GM18870 (cell line): Measurements from ENCODE around the gene CTTNBP2NL.
"Not testable (repeated sequence)": the region's sequence is repeated elsewhere in the genome, so short reads cannot be mapped to it uniquely, and the experiment has no call there.

Experiments
- ATAC-seq: cut with Tn5 transposase; IDR thresholded peaks from one replicate; pipeline ENCODE4 v1.9.1; 2021; ENCODE audit warnings: moderate library complexity; ENCODE audit not compliant: unreplicated experiment

Gene CTTNBP2NL

GRCh38 chr1:112418099-112418892 lies 22.3 kb downstream of the CTTNBP2NL start:
- no peak for ATAC-seq

- no peak for ATAC-seq
These were observed 27.2 kb downstream of the CTTNBP2NL start for GRCh38 chr1:112423207-112423606.

GRCh38 chr1:112423666-112424065 lies 27.7 kb downstream of the CTTNBP2NL start:
- not testable (repeated sequence) for ATAC-seq

GRCh38 chr1:112429749-112430148 lies 33.7 kb downstream of the CTTNBP2NL start:
- ATAC-seq = no peak

- ATAC-seq = no peak
These were observed 35.0 kb downstream of the CTTNBP2NL start for GRCh38 chr1:112431038-112431437.

GRCh38 chr1:112435448-112435847 lies 39.4 kb downstream of the CTTNBP2NL start:
- ATAC-seq = no peak

- no peak for ATAC-seq
These were observed 40.6 kb downstream of the CTTNBP2NL start for GRCh38 chr1:112436384-112437156.

GRCh38 chr1:112438156-112438555 lies 42.1 kb downstream of the CTTNBP2NL start:
- not testable (repeated sequence) for ATAC-seq

- ATAC-seq = no peak
These were observed 43.6 kb downstream of the CTTNBP2NL start for GRCh38 chr1:112439592-112439991.

- ATAC-seq = no peak
These were observed 44.6 kb downstream of the CTTNBP2NL start for GRCh38 chr1:112440574-112440973.

GRCh38 chr1:112444269-112444668 lies 48.3 kb downstream of the CTTNBP2NL start:
- ATAC-seq = no peak

- ATAC-seq = no peak
These were observed 49.6 kb downstream of the CTTNBP2NL start for GRCh38 chr1:112445596-112445995.

GRCh38 chr1:112446411-112446810 lies 50.4 kb downstream of the CTTNBP2NL start:
- ATAC-seq = no peak

- ATAC-seq = no peak
These were observed 53.1 kb downstream of the CTTNBP2NL start for GRCh38 chr1:112448904-112449629.

GRCh38 chr1:112449630-112449983 lies 53.6 kb downstream of the CTTNBP2NL start:
- ATAC-seq = no peak

GRCh38 chr1:112450773-112451172 lies 54.8 kb downstream of the CTTNBP2NL start:
- ATAC-seq = no peak

- not testable (repeated sequence) for ATAC-seq
These were observed 55.3 kb downstream of the CTTNBP2NL start for GRCh38 chr1:112451301-112451700.

- no peak for ATAC-seq
These were observed 57.9 kb downstream of the CTTNBP2NL start for GRCh38 chr1:112453876-112454275.

- ATAC-seq = no peak
These were observed 58.3 kb downstream of the CTTNBP2NL start for GRCh38 chr1:112454316-112454715.

- ATAC-seq = no peak
These were observed 61.2 kb downstream of the CTTNBP2NL start for GRCh38 chr1:112457241-112457640.

- ATAC-seq = no peak
These were observed 61.9 kb downstream of the CTTNBP2NL start for GRCh38 chr1:112457955-112458354.
